ENCODE results near the gene NBPF12.
A peak's percentile ranks its signal among the peaks of the same experiment; 100 is the strongest.
"Not testable (repeated sequence)": the region's sequence is repeated elsewhere in the genome, so short reads cannot be mapped to it uniquely, and the experiment has no call there.

The NBPF12 gene

DNA sequence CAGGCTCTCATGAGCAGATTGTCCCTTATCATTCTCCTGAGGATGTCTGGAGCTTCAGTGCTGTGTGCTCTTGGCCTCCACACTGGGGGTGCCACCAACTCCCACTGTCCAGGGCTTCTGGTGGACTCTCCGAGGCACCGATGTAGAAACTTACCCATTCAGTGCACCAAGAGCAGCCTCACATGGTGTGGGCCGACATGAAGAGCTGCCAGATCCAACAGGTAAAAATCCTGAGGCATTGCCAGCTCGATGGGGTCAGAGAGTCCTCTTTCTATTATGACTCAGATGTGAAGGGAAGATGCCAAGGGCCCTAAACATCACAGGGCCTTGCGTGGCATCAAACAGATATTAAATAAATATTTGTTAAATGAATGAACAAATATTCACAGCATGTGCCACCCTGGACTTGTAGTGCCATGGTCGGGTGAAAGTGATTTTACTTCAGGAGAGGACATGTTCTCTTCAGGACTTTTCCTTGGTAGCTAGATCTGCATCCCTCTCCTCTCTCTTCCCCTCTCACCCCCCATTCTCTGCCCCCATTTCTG is 5.3 kb downstream of the NBPF12 start:
- H3K36me3 ChIP-seq = peaks cover 13% of the 10 kb centered on the region
- H3K27me3 ChIP-seq (ENCODE audit: insufficient read depth, low read depth, severe bottlenecking); H3K9me3 ChIP-seq (ENCODE audit: severe bottlenecking); DNase-seq; H3K4me3 ChIP-seq (ENCODE audit: low read depth, low read length); H3K27ac ChIP-seq: not testable (repeated sequence)

- peak; percentile 53 for DNase-seq
- Histone ChIP-seq H3K36me3 (peaks cover 17% of the 10 kb centered on the region), H3K27ac (peak overlapping the region; percentile 52)
- H3K4me3 ChIP-seq (ENCODE audit: low read depth, low read length); H3K9me3 ChIP-seq (ENCODE audit: severe bottlenecking); H3K27me3 ChIP-seq (ENCODE audit: insufficient read depth, low read depth, severe bottlenecking): not testable (repeated sequence)
Observed at GRCh38 chr1:146948127-146948526, 10.0 kb downstream of the NBPF12 start.

DNA sequence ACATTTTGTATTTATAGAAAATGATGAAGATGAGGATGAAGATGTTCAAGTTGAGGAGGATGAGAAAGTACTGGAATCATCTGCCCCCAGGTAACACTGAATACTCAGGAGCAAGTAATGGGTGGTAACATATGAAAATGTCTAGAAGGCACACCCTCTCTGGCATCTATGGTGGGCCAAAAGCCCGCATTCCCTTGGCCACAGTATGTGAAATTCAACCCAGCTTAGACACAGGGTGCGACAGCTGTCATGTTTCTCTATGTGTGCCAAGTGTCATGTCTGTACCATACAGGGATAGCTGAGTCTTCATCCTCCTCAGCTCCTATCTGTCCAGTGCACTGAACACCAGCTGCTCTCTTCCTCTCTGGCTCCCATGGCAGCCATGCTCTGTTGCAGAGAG is 26.2 kb downstream of the NBPF12 start:
- H3K9me3 ChIP-seq (ENCODE audit: severe bottlenecking); H3K27ac ChIP-seq; H3K27me3 ChIP-seq (ENCODE audit: insufficient read depth, low read depth, severe bottlenecking); DNase-seq; H3K4me3 ChIP-seq (ENCODE audit: low read depth, low read length): not testable (repeated sequence)
- peaks cover 20% of the 10 kb centered on the region for H3K36me3 ChIP-seq

- DNase-seq = not testable (repeated sequence)
Observed at GRCh38 chr1:146966351-146966750, 28.2 kb downstream of the NBPF12 start.

DNA sequence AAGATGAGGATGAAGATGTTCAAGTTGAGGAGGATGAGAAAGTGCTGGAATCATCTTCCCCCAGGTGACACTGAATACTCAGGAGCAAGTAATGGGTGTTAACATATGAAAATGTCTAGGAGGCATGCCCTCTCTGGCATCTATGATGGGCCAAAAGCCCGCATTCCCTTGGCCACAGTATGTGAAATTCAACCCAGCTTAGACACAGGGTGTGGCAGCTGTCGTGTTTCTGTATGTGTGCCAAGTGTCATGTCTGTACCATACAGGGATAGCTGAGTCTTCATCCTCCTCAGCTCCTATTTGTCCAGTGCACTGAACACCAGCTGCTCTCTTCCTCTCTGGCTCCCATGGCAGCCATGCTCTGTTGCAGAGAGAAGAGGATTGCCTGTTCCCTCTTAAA is 32.5 kb downstream of the NBPF12 start:
- H3K4me3 ChIP-seq (ENCODE audit: low read depth, low read length); H3K9me3 ChIP-seq (ENCODE audit: severe bottlenecking); H3K27ac ChIP-seq; H3K27me3 ChIP-seq (ENCODE audit: insufficient read depth, low read depth, severe bottlenecking); DNase-seq: not testable (repeated sequence)
- peaks cover 32% of the 10 kb centered on the region for H3K36me3 ChIP-seq

More at GRCh38 chr1:146966351-146966750, 28.2 kb downstream of the NBPF12 start:
- peak; percentile 23; the same call in 1 of the 2 replicates for TF ChIP-seq CTCF (IDR thresholded peaks at IDR 0.05; ENCODE audit: low read depth, low read length)
- H3K27me3 ChIP-seq (ENCODE audit: insufficient read depth, low read depth, severe bottlenecking); H3K4me3 ChIP-seq (ENCODE audit: low read depth, low read length); H3K27ac ChIP-seq; H3K9me3 ChIP-seq (ENCODE audit: severe bottlenecking): not testable (repeated sequence)
- H3K36me3 ChIP-seq = peaks cover 28% of the 10 kb centered on the region

GRCh38 chr1:146972681-146973080 is 34.6 kb downstream of the NBPF12 start:
- H3K9me3 ChIP-seq (ENCODE audit: severe bottlenecking); DNase-seq; H3K27ac ChIP-seq; H3K4me3 ChIP-seq (ENCODE audit: low read depth, low read length); H3K27me3 ChIP-seq (ENCODE audit: insufficient read depth, low read depth, severe bottlenecking): not testable (repeated sequence)
- peaks cover 26% of the 10 kb centered on the region for H3K36me3 ChIP-seq

- not testable (repeated sequence) for H3K27me3 ChIP-seq (ENCODE audit: insufficient read depth, low read depth, severe bottlenecking); H3K4me3 ChIP-seq (ENCODE audit: low read depth, low read length); DNase-seq; H3K9me3 ChIP-seq (ENCODE audit: severe bottlenecking); H3K36me3 ChIP-seq; H3K27ac ChIP-seq
Observed at GRCh38 chr1:146985855-146986254, 47.7 kb downstream of the NBPF12 start.

GRCh38 chr1:146986450-146986849 is 48.3 kb downstream of the NBPF12 start:
- DNase-seq; H3K9me3 ChIP-seq (ENCODE audit: severe bottlenecking); H3K27ac ChIP-seq; H3K27me3 ChIP-seq (ENCODE audit: insufficient read depth, low read depth, severe bottlenecking); H3K4me3 ChIP-seq (ENCODE audit: low read depth, low read length); H3K36me3 ChIP-seq: not testable (repeated sequence)

- not testable (repeated sequence) for DNase-seq; H3K36me3 ChIP-seq; H3K27me3 ChIP-seq (ENCODE audit: insufficient read depth, low read depth, severe bottlenecking); H3K27ac ChIP-seq; H3K4me3 ChIP-seq (ENCODE audit: low read depth, low read length); H3K9me3 ChIP-seq (ENCODE audit: severe bottlenecking)
Observed at GRCh38 chr1:146987502-146987901, 49.4 kb downstream of the NBPF12 start.

GRCh38 chr1:146989455-146989854 is 51.3 kb downstream of the NBPF12 start:
- not testable (repeated sequence) for H3K36me3 ChIP-seq; DNase-seq; H3K9me3 ChIP-seq (ENCODE audit: severe bottlenecking); H3K4me3 ChIP-seq (ENCODE audit: low read depth, low read length); H3K27ac ChIP-seq; H3K27me3 ChIP-seq (ENCODE audit: insufficient read depth, low read depth, severe bottlenecking)

- not testable (repeated sequence) for DNase-seq; H3K4me3 ChIP-seq (ENCODE audit: low read depth, low read length); H3K36me3 ChIP-seq; H3K27me3 ChIP-seq (ENCODE audit: insufficient read depth, low read depth, severe bottlenecking); H3K27ac ChIP-seq
- H3K9me3 ChIP-seq (ENCODE audit: severe bottlenecking) = peaks cover 24% of the 10 kb centered on the region
Observed at GRCh38 chr1:147008495-147008894, 70.4 kb downstream of the NBPF12 start.

- peaks cover 36% of the 10 kb centered on the region for H3K27me3 ChIP-seq (ENCODE audit: insufficient read depth, low read depth, severe bottlenecking)
- H3K36me3 ChIP-seq; H3K27ac ChIP-seq; H3K9me3 ChIP-seq (ENCODE audit: severe bottlenecking); DNase-seq; H3K4me3 ChIP-seq (ENCODE audit: low read depth, low read length): not testable (repeated sequence)
Observed at GRCh38 chr1:147026975-147027374, 88.9 kb downstream of the NBPF12 start.

GRCh38 chr1:147030066-147030653 is 92.0 kb downstream of the NBPF12 start:
- DNase-seq; H3K9me3 ChIP-seq (ENCODE audit: severe bottlenecking); H3K27ac ChIP-seq; H3K36me3 ChIP-seq; H3K4me3 ChIP-seq (ENCODE audit: low read depth, low read length): not testable (repeated sequence)
- peaks cover 23% of the 10 kb centered on the region for H3K27me3 ChIP-seq (ENCODE audit: insufficient read depth, low read depth, severe bottlenecking)
